Nephron (organoid): ENCODE measurements around the gene ADIPOR2.

Experiments used
- H3K27ac Mint-ChIP-seq, 3 experiments: 2 replicates each; pipeline ENCODE4 v1.8.0; 2020; ENCODE audit warnings: mixed read lengths in 3 of 3, mild to moderate bottlenecking in 2 of 3, moderate library complexity in 1 of 3
- H3K27me3 Mint-ChIP-seq: 2 replicates; pipeline ENCODE4 v1.8.0; 2021; ENCODE audit warnings: low read depth, mild to moderate bottlenecking, moderate library complexity, mixed read lengths
- H3K36me3 Mint-ChIP-seq: 2 replicates; pipeline ENCODE4 v1.8.0; 2020; ENCODE audit warnings: low read depth, mixed read lengths
- H3K4me1 Mint-ChIP-seq: 2 replicates; pipeline ENCODE4 v1.8.0; 2020; ENCODE audit warnings: mixed read lengths
- H3K4me3 Mint-ChIP-seq, 3 experiments: 2 replicates each; pipeline ENCODE4 v1.8.0; 2020; ENCODE audit warnings: mild to moderate bottlenecking in 3 of 3, mixed read lengths in 3 of 3, moderate library complexity in 2 of 3
- H3K9me3 Mint-ChIP-seq: 2 replicates; pipeline ENCODE4 v1.8.0; 2020; ENCODE audit warnings: mixed read lengths
- TF ChIP-seq, protein P1 (sequence below), 3 experiments: fragments of 200-600 bp; sonication (generic); IDR thresholded peaks; one replicate each; pipeline ENCODE4 v1.5.0; 2021; ENCODE audit warnings: antibody characterized with exemption in 3 of 3; ENCODE audit not compliant: unreplicated experiment in 3 of 3

ADIPOR2 gene

DNA sequence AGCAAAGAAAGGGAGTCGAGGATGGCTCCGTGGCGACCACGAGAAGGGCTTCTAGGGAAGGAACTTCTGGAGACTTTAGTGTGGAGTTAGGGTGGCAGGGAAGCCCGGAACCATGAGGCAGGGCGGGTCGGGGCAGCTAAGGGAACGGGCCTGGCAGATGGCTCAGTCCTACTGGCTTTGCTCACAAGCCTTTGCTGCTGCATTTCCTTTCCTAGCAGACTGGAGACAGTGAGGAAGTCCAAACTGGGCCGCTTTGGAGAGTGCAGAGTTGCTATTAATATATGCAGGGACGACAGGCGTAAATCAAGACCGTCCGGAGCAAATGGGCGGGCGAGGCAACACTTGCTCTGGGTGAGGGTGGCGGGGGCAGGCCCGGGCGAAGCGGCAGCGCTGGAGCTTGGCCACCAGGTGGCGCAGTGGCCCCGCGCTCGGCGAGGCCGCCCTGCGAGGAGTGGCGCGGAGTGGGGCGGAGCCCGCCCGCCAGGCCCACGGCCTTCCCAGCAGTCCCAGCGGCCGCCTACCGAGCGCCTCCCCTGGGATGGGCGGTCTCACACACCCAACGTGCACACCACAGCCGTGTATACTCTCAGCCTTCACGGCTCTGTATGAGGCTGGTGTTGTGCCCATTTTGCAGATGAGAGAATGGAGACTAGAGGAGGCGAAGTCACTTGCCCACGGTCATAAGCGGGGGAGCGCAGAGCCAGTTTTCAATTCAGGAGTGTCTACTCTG lies 105.1 kb downstream of the ADIPOR2 start:
- Mint-ChIP-seq H3K4me3 (peak overlapping the region; percentile 76 to 87 (median 85)), H3K27me3 (peaks cover 4% of the 10 kb centered on the region), H3K9me3 (no peaks in the 10 kb centered on the region), H3K4me1 (peaks cover 35% of the 10 kb centered on the region), H3K27ac (peak overlapping the region; percentile 65 to 78 (median 70)), H3K36me3 (no peaks in the 10 kb centered on the region)
- TF ChIP-seq, protein P1, sequence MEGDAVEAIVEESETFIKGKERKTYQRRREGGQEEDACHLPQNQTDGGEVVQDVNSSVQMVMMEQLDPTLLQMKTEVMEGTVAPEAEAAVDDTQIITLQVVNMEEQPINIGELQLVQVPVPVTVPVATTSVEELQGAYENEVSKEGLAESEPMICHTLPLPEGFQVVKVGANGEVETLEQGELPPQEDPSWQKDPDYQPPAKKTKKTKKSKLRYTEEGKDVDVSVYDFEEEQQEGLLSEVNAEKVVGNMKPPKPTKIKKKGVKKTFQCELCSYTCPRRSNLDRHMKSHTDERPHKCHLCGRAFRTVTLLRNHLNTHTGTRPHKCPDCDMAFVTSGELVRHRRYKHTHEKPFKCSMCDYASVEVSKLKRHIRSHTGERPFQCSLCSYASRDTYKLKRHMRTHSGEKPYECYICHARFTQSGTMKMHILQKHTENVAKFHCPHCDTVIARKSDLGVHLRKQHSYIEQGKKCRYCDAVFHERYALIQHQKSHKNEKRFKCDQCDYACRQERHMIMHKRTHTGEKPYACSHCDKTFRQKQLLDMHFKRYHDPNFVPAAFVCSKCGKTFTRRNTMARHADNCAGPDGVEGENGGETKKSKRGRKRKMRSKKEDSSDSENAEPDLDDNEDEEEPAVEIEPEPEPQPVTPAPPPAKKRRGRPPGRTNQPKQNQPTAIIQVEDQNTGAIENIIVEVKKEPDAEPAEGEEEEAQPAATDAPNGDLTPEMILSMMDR (IDR thresholded peaks at IDR 0.05; ENCODE audit: unreplicated experiment in 3 of 3): peak; percentile 97 to 99 (median 99)

DNA sequence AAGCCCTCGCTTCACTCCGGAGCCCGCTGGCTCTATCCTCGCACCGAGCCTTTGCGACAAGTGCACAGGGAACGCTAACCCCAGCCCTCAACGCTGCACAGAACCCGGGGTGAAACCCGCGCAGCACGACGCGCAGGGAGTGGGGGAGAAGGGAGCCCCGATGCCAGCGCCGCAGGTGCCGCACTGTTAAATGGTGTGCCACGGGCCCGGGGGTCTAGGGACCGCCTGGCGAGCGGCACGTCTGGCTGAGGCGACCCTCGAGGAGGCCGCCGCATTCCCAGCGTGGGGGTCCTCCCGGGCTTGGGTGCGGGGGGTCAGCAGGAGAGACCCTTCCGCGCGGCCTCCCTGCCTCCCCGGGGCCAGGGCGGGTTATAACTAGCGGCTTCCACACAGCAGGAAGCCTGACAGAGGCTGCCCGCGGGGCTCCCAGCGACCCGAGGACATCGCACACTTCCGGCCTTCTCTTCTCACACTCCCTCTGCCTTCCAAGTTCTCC lies 105.7 kb downstream of the ADIPOR2 start:
- Mint-ChIP-seq H3K36me3 (no peaks in the 10 kb centered on the region), H3K27ac (peak overlapping the region in 1 of 3 experiments; percentile 78), H3K27me3 (peaks cover 4% of the 10 kb centered on the region), H3K9me3 (no peaks in the 10 kb centered on the region), H3K4me1 (peaks cover 31% of the 10 kb centered on the region), H3K4me3 (peak overlapping the region; percentile 76 to 87 (median 85))
- TF ChIP-seq, protein P1 (IDR thresholded peaks at IDR 0.05; ENCODE audit: unreplicated experiment in 3 of 3): no peak

DNA sequence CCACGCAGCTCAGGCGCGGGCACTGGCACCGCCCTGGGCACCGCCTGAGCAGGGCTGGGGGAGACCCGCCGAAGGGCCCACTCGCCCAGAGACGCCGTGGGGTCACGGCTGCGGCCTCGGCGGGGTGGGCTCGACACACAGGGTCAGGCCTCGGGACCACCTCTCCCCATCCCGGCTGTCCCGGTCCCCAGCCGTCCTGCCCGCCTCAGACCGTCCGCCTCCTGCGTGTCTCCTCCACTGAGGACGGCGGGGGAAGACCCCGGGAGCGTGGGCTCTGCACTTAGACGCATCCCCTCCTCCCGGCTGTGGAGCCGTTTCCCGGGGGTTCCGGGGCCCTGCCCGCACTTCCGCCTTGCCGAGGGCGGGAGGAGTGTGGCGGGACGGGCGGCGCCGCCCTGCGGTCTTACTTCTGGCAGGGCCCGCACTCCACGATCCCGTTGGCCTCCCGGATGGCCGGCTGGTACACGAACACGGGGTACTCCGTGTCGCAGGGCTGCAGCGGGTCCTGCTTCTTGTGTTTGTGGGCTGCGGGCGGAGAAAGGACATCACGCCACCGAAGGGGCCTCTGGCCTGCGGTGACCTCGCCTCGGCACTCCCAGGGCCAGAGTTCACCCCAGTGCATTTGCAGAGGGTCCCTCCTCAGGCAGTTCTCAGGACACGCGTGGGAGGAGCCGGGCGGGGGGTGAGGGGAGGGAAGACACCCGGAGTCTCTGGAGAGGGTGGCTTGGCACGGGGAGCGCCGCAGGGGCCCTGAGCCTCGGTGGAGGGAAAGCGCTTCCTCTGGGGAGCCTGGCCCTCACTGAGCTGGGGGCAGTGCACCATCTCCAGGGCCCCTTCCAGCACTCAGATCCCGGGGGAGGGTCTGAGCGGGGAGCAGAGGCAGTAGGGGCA lies 106.4 kb downstream of the ADIPOR2 start:
- TF ChIP-seq, protein P1 (IDR thresholded peaks at IDR 0.05; ENCODE audit: unreplicated experiment in 3 of 3): no peak
- Mint-ChIP-seq H3K27ac (no peak overlapping the region), H3K36me3 (no peaks in the 10 kb centered on the region), H3K9me3 (no peaks in the 10 kb centered on the region), H3K4me3 (no peak overlapping the region), H3K4me1 (peaks cover 32% of the 10 kb centered on the region), H3K27me3 (peaks cover 9% of the 10 kb centered on the region)

DNA sequence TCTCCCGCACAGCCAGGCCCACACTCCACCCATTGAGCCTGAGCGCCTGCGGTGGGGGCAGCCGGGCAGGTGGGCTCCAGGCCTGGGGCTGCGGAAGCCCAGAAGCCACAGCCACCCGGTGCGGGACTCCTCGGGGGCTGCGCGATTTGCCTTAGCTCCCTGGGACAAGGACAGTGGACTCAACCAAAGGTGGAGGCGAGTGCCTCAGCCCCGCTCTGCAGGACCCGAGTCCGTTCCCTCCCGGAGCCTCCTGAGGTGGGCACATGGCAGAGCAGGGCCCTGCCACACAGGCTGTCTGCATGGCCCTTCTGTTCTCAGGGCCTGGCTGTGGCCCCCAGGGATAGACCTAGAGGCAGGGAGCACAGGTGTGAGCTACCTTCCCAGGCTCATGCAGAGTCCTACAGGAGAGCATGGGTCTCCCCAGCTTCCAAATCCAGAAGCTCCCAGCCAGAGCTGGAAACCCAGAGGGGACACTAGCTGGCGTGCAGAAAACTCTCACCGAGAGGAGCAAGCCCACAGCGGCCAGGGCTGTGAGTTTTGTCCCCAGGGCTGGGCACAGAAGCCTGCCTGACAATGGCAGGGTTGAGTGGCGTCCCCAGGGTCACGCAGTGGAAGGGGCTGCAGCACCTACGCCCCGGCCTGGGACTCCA lies 107.2 kb downstream of the ADIPOR2 start:
- Mint-ChIP-seq H3K27ac (no peak overlapping the region), H3K27me3 (peaks cover 7% of the 10 kb centered on the region), H3K4me1 (peaks cover 23% of the 10 kb centered on the region), H3K9me3 (no peaks in the 10 kb centered on the region), H3K4me3 (no peak overlapping the region), H3K36me3 (no peaks in the 10 kb centered on the region)
- TF ChIP-seq, protein P1 (IDR thresholded peaks at IDR 0.05; ENCODE audit: unreplicated experiment in 3 of 3): no peak

DNA sequence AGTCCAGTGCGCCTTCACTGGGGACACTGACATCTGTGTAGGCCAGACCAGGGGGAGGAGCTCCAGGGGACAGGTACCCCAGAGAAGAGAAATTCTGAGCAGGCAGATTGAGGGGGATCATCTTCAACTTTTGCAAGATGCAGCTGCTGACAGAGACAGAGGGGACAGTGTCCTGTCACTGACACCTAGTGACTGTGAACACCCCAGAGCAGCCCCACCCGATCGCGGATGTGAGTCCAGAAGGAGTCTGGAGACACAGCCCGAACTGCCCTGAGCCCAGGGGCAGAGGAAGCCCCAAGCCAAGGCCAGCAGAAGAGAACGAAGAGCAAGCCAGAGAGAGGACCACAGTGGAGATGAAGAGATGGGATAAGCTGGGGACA lies 107.8 kb downstream of the ADIPOR2 start:
- TF ChIP-seq, protein P1 (IDR thresholded peaks at IDR 0.05; ENCODE audit: unreplicated experiment in 3 of 3): no peak
- Mint-ChIP-seq H3K27me3 (peaks cover 5% of the 10 kb centered on the region), H3K27ac (no peak overlapping the region), H3K4me1 (peaks cover 20% of the 10 kb centered on the region), H3K36me3 (no peaks in the 10 kb centered on the region), H3K9me3 (no peaks in the 10 kb centered on the region), H3K4me3 (no peak overlapping the region)
